Endothelial cell of umbilical vein (primary cell): ENCODE results near the gene LMO7. TPM values are rescaled to one million over a fixed set of nuclear protein-coding genes. Genes with fewer than 3 reads are reported as not detected.

Experiments
- BruUV-seq: library from RNA; stranded (reverse); fragments of 400-500 nt; replicated peaks from 2 replicates; lab custom pipeline; 2021; lab: Mats Ljungman, UMichigan
- CTCF ChIA-PET: fragments of 300-600, 350-600 bp; sonication (Branson Sonifier 250); formaldehyde crosslinking; loops from one replicate; lab custom pipeline; 2021; ENCODE audit warnings: antibody characterized with exemption, inconsistent platforms; lab: Charles Lee
- POLR2A ChIA-PET: fragments of 300-600, 350-600 bp; sonication (Branson Sonifier 250); formaldehyde crosslinking; loops from one replicate; lab custom pipeline; 2021; ENCODE audit warnings: antibody characterized with exemption, inconsistent platforms; lab: Charles Lee
- DNase-seq: peaks from one replicate; pipeline ENCODE4 v3.0.0-alpha.2; 2011; ENCODE audit warnings: low read depth, low spot score
- FAIRE-seq: peaks from 2 replicates; lab custom pipeline; 2011; peaks lifted over from hg19 to GRCh38; lab: Jason Lieb, UNC
- H2AFZ ChIP-seq: 2 replicates; pipeline ENCODE4 v1.6.0; 2012; ENCODE audit warnings: low read depth, low read length, control low read depth, inconsistent platforms
- H3K27ac ChIP-seq: 2 replicates; pipeline ENCODE4 v1.5.1; 2011; ENCODE audit warnings: low read depth, mild to moderate bottlenecking, control low read depth, low read length, moderate library complexity; ENCODE audit not compliant: insufficient read depth
- H3K27me3 ChIP-seq, 2 experiments: 2 replicates each; pipeline versions ENCODE4 v1.6.0 to v1.6.1; 2011; ENCODE audit warnings: low read length in 2 of 2, mixed read lengths in 1 of 2; ENCODE audit not compliant: control insufficient read depth in 2 of 2, insufficient read depth in 2 of 2
- H3K36me3 ChIP-seq, 2 experiments: 2 replicates in 1 of 2; 3 replicates in 1 of 2; pipeline ENCODE4 v1.5.1; 2011; ENCODE audit warnings: low read length in 2 of 2, mild to moderate bottlenecking in 1 of 2, moderate library complexity in 1 of 2; ENCODE audit not compliant: control insufficient read depth in 2 of 2, insufficient read depth in 2 of 2; ENCODE audit errors: extremely low read depth in 1 of 2
- H3K4me1 ChIP-seq: 3 replicates; pipeline ENCODE4 v1.5.1; 2011; ENCODE audit warnings: mild to moderate bottlenecking, low read length; ENCODE audit not compliant: control insufficient read depth, insufficient read depth; ENCODE audit errors: extremely low read depth
- H3K4me2 ChIP-seq: 2 replicates; pipeline ENCODE4 v1.6.1; 2011; ENCODE audit warnings: low read length, control low read depth, mixed read lengths; ENCODE audit not compliant: insufficient read depth
- H3K4me3 ChIP-seq, 3 experiments: fragments of 200-600 bp in 1 of 3; sonication (generic), shearing (Covaris generic) in 1 of 3; replicated peaks in 1 of 3; 2 replicates each; pipeline ENCODE4 v1.5.1; 2011 to 2016; ENCODE audit warnings: control low read depth in 3 of 3, low read length in 3 of 3, mild to moderate bottlenecking in 2 of 3, inconsistent platforms in 1 of 3, low read depth in 1 of 3, moderate library complexity in 1 of 3; ENCODE audit not compliant: insufficient read depth in 1 of 3
- H3K79me2 ChIP-seq: 2 replicates; pipeline ENCODE4 v1.6.0; 2012; ENCODE audit warnings: low read length, inconsistent platforms; ENCODE audit not compliant: control insufficient read depth, insufficient read depth
- H3K9ac ChIP-seq: replicated peaks from 2 replicates; pipeline ENCODE3; 2011; ENCODE audit warnings: low read length, control low read depth; ENCODE audit not compliant: insufficient read depth; ENCODE audit errors: extremely low read depth
- H3K9me1 ChIP-seq: replicated peaks from 3 replicates; pipeline ENCODE4 v1.6.0; 2011; ENCODE audit warnings: mild to moderate bottlenecking, low read length; ENCODE audit not compliant: control insufficient read depth, insufficient read depth; ENCODE audit errors: extremely low read depth
- H3K9me3 ChIP-seq: replicated peaks from 2 replicates; pipeline ENCODE4 v1.5.1; 2012; ENCODE audit warnings: low read length, inconsistent platforms; ENCODE audit not compliant: control insufficient read depth, insufficient read depth
- H4K20me1 ChIP-seq: replicated peaks from 2 replicates; pipeline ENCODE3; 2011; ENCODE audit warnings: mild to moderate bottlenecking, low read length; ENCODE audit not compliant: control insufficient read depth, insufficient read depth; ENCODE audit errors: extremely low read depth
- EZH2 ChIP-seq: IDR thresholded peaks from 2 replicates; pipeline ENCODE4 v1.6.1; 2012; ENCODE audit warnings: borderline replicate concordance, low read depth, mild to moderate bottlenecking, moderate library complexity, low read length, inconsistent platforms; ENCODE audit not compliant: severe bottlenecking
- FOS ChIP-seq: IDR thresholded peaks from 2 replicates; pipeline ENCODE4 v1.6.1; 2011; ENCODE audit warnings: mild to moderate bottlenecking, low read length, moderate library complexity, borderline replicate concordance; ENCODE audit not compliant: insufficient read depth
- GATA2 ChIP-seq: IDR thresholded peaks from 2 replicates; pipeline ENCODE4 v1.7.0; 2011; ENCODE audit warnings: low read depth, mild to moderate bottlenecking, moderate library complexity, mixed read lengths, low read length; ENCODE audit not compliant: insufficient read length, insufficient read depth
- JUN ChIP-seq: IDR thresholded peaks from 2 replicates; pipeline ENCODE4 v1.6.1; 2011; ENCODE audit warnings: borderline replicate concordance, low read depth; ENCODE audit not compliant: insufficient read length, insufficient read depth
- MYC ChIP-seq: IDR thresholded peaks from one replicate; pipeline ENCODE4 v1.6.1; 2011; ENCODE audit warnings: mild to moderate bottlenecking, low read depth, low read length
- POLR2A ChIP-seq: IDR thresholded peaks from 2 replicates; pipeline ENCODE4 v1.6.1; 2012; ENCODE audit warnings: low read depth, mild to moderate bottlenecking, control low read depth, low read length
- POLR2AphosphoS5 ChIP-seq: IDR thresholded peaks from 2 replicates; pipeline ENCODE4 v1.6.1; 2012; ENCODE audit warnings: low read depth, mild to moderate bottlenecking, control low read depth, low read length, moderate library complexity; ENCODE audit not compliant: insufficient read depth
- dilution Hi-C: fragments of 300-500 bp; cut with MboI; formaldehyde crosslinking; loops from one replicate; pipeline ENCODE4 v1.15.0; 2019; ENCODE audit warnings: low sequenced_read_pairs; ENCODE audit not compliant: extremely low pct_ligation_motif_present
- intact Hi-C: fragments of 100-400 bp; cut with micrococcal nuclease; formaldehyde crosslinking; loops from one replicate; pipeline ENCODE4 v1.10.0; 2022
- polyA plus RNA-seq, 4 experiments: library from polyadenylated mRNA; depleted of rRNA in 3 of 4; stranded (reverse) in 3 of 4; unstranded in 1 of 4; fragments of >200 nt; gene quantifications; 2 replicates each; pipeline versions ENCODE4 v1.2.1 to v1.2.3, GENCODE V29; 2011 to 2012; ENCODE audit warnings: missing spikeins in 1 of 4
- total RNA-seq: library from RNA; stranded (reverse); gene quantifications from 2 replicates; pipeline ENCODE4 v1.2.3, GENCODE V29; 2021
- TF ChIP-seq, protein P1 (sequence below), 2 donors: IDR thresholded peaks; 1 replicate in 1 of 2; 2 replicates in 1 of 2; pipeline ENCODE4 v1.5.1; 2011; ENCODE audit warnings: low read length in 2 of 2, mild to moderate bottlenecking in 2 of 2, moderate library complexity in 2 of 2, control low read depth in 1 of 2, inconsistent platforms in 1 of 2, low read depth in 1 of 2; ENCODE audit not compliant: insufficient read depth in 1 of 2; ENCODE audit errors: extremely low read depth in 1 of 2
- TF ChIP-seq, protein P2 (sequence below): IDR thresholded peaks from 2 replicates; pipeline ENCODE4 v1.6.1; 2011; ENCODE audit not compliant: insufficient read depth, insufficient read length

The LMO7 gene
- total and polyA plus RNA-seq, 2 donors (not counting 3 experiments of a cell fraction or from before 2014, with no cell fraction given), result 10.5 to 21.1 TPM

- no peak overlapping the region for H3K4me3 ChIP-seq
- H3K9me1 ChIP-seq, result no peaks in the 10 kb centered on the region
- intact Hi-C loops, result no loop called here
- no TSS peak for BruUV-seq
- H2AFZ ChIP-seq, result no peak overlapping the region
- FAIRE-seq (peak; percentile 83), DNase-seq (peak; percentile 84)
- TF ChIP-seq POLR2AphosphoS5, result no peak
- TF ChIP-seq POLR2A, result no peak
- TF ChIP-seq JUN, result no peak
- no peak for TF ChIP-seq MYC
- TF ChIP-seq, protein P1, sequence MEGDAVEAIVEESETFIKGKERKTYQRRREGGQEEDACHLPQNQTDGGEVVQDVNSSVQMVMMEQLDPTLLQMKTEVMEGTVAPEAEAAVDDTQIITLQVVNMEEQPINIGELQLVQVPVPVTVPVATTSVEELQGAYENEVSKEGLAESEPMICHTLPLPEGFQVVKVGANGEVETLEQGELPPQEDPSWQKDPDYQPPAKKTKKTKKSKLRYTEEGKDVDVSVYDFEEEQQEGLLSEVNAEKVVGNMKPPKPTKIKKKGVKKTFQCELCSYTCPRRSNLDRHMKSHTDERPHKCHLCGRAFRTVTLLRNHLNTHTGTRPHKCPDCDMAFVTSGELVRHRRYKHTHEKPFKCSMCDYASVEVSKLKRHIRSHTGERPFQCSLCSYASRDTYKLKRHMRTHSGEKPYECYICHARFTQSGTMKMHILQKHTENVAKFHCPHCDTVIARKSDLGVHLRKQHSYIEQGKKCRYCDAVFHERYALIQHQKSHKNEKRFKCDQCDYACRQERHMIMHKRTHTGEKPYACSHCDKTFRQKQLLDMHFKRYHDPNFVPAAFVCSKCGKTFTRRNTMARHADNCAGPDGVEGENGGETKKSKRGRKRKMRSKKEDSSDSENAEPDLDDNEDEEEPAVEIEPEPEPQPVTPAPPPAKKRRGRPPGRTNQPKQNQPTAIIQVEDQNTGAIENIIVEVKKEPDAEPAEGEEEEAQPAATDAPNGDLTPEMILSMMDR (IDR thresholded peaks at IDR 0.05; ENCODE audit: extremely low read depth in 1 of 2, insufficient read depth in 1 of 2, low read depth in 1 of 2, low read length in 2 of 2), result no peak
- TF ChIP-seq EZH2, result no peak
- TF ChIP-seq, protein P2, sequence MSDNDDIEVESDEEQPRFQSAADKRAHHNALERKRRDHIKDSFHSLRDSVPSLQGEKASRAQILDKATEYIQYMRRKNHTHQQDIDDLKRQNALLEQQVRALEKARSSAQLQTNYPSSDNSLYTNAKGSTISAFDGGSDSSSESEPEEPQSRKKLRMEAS, result no peak
- TF ChIP-seq GATA2, result no peak
- TF ChIP-seq FOS, result no peak
- no peaks in the 10 kb centered on the region for H3K27me3 ChIP-seq
- no peaks in the 10 kb centered on the region for H3K9me3 ChIP-seq
- H3K4me2 ChIP-seq, result peak overlapping the region; percentile 1
- H3K79me2 ChIP-seq, result no peaks in the 10 kb centered on the region
- dilution Hi-C loops, result no loop called here
- no peaks in the 10 kb centered on the region for H4K20me1 ChIP-seq
- peaks cover 7% of the 10 kb centered on the region for H3K4me1 ChIP-seq
- POLR2A ChIA-PET, result interaction anchor here (0.6 kb wide), 1 partner anchor 313 kb away, joined by 3 read pairs; no protein-coding TSS in a partner anchor
- CTCF ChIA-PET, result interaction anchor here (0.8 to 1.4 kb wide), 3 partner anchors 29 to 117 kb away, joined by 3 read pairs; no protein-coding TSS in a partner anchor
- H3K9ac ChIP-seq, result no peak overlapping the region
- H3K36me3 ChIP-seq, result no peaks in the 10 kb centered on the region
- H3K27ac ChIP-seq, result no peak overlapping the region
Measured at GRCh38 chr13:75812751-75813181, 176.6 kb downstream of the LMO7 start.
